ENCODE results near the gene NLGN1. TPM values are rescaled to one million over a fixed set of nuclear protein-coding genes. Genes with fewer than 3 reads are reported as not detected.

NLGN1 gene
- total and polyA plus RNA-seq, 9 of the 15 experiments (the other 6 are each of a cell fraction or from before 2014, with no cell fraction given) = under 0.01 to 0.01 TPM; not detected in 7

DNA sequence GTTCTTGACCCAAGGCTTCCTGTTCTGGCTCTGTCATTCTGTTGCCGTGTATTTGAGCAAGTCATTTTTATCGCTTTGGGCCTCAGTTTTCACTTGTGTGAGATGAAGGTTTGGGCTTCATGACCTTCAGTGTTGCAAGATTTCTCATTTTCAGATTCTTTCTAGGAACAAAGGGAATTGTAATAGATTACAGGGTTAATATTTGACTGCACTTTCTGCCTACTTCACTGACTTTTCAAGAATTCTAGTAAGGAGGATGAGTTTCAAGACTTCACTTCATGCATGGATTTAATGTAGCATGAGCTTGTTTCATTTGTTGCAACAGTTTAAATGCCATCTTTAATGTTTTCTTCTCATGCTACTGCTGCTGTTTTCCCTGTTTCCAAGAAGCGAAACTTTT lies 226.5 kb downstream of the NLGN1 start:
- intact Hi-C loops (cut with micrococcal nuclease) = no loop called here
- Histone ChIP-seq H3K4me1 (replicated peaks in 1 of 2; ENCODE audit: control insufficient read depth in 2 of 2, insufficient read depth in 2 of 2, low read length in 2 of 2) (no peaks in the 10 kb centered on the region), H3K4me3 (no peak overlapping the region), H3K36me3 (ENCODE audit: control insufficient read depth, insufficient read depth, low read length) (no peaks in the 10 kb centered on the region), H3K4me2 (ENCODE audit: insufficient read depth, low read length) (no peak overlapping the region), H4K20me1 (replicated peaks; ENCODE audit: control insufficient read depth, insufficient read depth, low read length) (no peaks in the 10 kb centered on the region), H3K9me1 (ENCODE audit: control insufficient read depth, insufficient read depth, low read length) (no peaks in the 10 kb centered on the region), H3K27me3 (ENCODE audit: control insufficient read depth in 2 of 2, insufficient read depth in 2 of 2, low read length in 2 of 2) (no peaks in the 10 kb centered on the region), H3K27ac (ENCODE audit: extremely low read depth, low read depth, low read length) (no peak overlapping the region), H3K9me3 (replicated peaks; ENCODE audit: control insufficient read depth, insufficient read depth, low read depth, low read length) (no peaks in the 10 kb centered on the region), H2AFZ (ENCODE audit: low read depth, low read length) (no peak overlapping the region), H3K79me2 (ENCODE audit: control insufficient read depth, insufficient read depth, low read length) (no peaks in the 10 kb centered on the region), H3K9ac (ENCODE audit: insufficient read depth in 1 of 2, low read depth in 2 of 2, low read length in 2 of 2) (no peak overlapping the region)
- in situ Hi-C loops (cut with MboI) = no loop called here
- ATAC-seq = no peak
- BruUV-seq (replicated peaks) = no TSS peak
- no peak for FAIRE-seq
- WGBS (ENCODE audit: insufficient coverage, low coverage, missing lambda C conversion rate) = 1% methylated on average over 3 of the region's 3 CpGs
- POLR2A ChIA-PET = no interaction called here
- TF ChIP-seq RBM39 (optimal IDR thresholded peaks at IDR 0.05; ENCODE audit: low read depth, low read length) (no peak), ZNF41 (CRISPR knock-in tag; conservative IDR thresholded peaks at IDR 0.05) (no peak), ZNF586 (CRISPR knock-in tag; conservative IDR thresholded peaks at IDR 0.05) (no peak), RFX7 (CRISPR knock-in tag; IDR thresholded peaks at IDR 0.05) (no peak), HDAC1 (IDR thresholded peaks at IDR 0.05) (no peak), HDAC6 (IDR thresholded peaks at IDR 0.05; ENCODE audit: low read depth, low read length) (no peak)
- no peak for DNase-seq (ENCODE audit: extremely low read depth in 1 of 4, low spot score in 3 of 4)
- CTCF ChIA-PET (ENCODE audit: low intra/inter-chr PET ratio) = no interaction called here

DNA sequence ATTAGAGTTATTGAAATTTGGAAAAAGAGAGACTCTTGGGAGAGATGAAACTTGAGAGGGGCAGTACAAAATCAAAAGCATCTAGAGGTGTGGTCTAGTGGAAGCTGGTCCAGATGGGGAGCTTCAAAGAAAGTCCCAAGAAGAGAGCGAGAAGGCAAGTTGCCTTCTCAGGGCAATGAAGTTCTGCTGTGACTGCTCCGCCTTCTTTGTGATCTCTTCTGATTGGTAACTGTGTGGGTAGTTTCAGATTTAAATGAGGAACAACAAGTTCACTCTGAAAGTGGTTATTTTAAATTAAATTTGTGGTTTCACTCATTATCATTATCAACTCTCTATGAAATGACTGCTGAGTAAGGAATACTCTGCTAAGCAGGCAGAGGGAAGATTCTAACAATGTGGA lies 233.3 kb downstream of the NLGN1 start:
- H3K9ac ChIP-seq (ENCODE audit: insufficient read depth in 1 of 2, low read depth in 2 of 2, low read length in 2 of 2) = no peak overlapping the region
- 0% methylated on average over 2 of the region's 2 CpGs for WGBS (ENCODE audit: insufficient coverage, low coverage, missing lambda C conversion rate)
- no peak overlapping the region for H3K4me2 ChIP-seq (ENCODE audit: insufficient read depth, low read length)
- CTCF ChIA-PET (ENCODE audit: low intra/inter-chr PET ratio) = no interaction called here
- no peaks in the 10 kb centered on the region for H3K9me1 ChIP-seq (ENCODE audit: control insufficient read depth, insufficient read depth, low read length)
- no peaks in the 10 kb centered on the region for H3K79me2 ChIP-seq (ENCODE audit: control insufficient read depth, insufficient read depth, low read length)
- H3K27me3 ChIP-seq (ENCODE audit: control insufficient read depth in 2 of 2, insufficient read depth in 2 of 2, low read length in 2 of 2) = no peaks in the 10 kb centered on the region
- H4K20me1 ChIP-seq (replicated peaks; ENCODE audit: control insufficient read depth, insufficient read depth, low read length) = no peaks in the 10 kb centered on the region
- no peak for ATAC-seq
- H3K9me3 ChIP-seq (replicated peaks; ENCODE audit: control insufficient read depth, insufficient read depth, low read depth, low read length) = no peaks in the 10 kb centered on the region
- H3K27ac ChIP-seq (ENCODE audit: extremely low read depth, low read depth, low read length) = no peak overlapping the region
- no peak for FAIRE-seq
- H3K4me1 ChIP-seq (replicated peaks in 1 of 2; ENCODE audit: control insufficient read depth in 2 of 2, insufficient read depth in 2 of 2, low read length in 2 of 2) = no peaks in the 10 kb centered on the region
- no peaks in the 10 kb centered on the region for H3K36me3 ChIP-seq (ENCODE audit: control insufficient read depth, insufficient read depth, low read length)
- no TSS peak for BruUV-seq (replicated peaks)
- intact Hi-C loops (cut with micrococcal nuclease) = no loop called here
- DNase-seq (ENCODE audit: extremely low read depth in 1 of 4, low spot score in 3 of 4) = no peak
- in situ Hi-C loops (cut with MboI) = no loop called here
- no peak overlapping the region for H2AFZ ChIP-seq (ENCODE audit: low read depth, low read length)
- H3K4me3 ChIP-seq = no peak overlapping the region
- POLR2A ChIA-PET = no interaction called here
- no peak for TF ChIP-seq SREBF2 (CRISPR knock-in tag; IDR thresholded peaks at IDR 0.05)
- TF ChIP-seq COPS2 (conservative IDR thresholded peaks at IDR 0.05) = no peak
- TF ChIP-seq, protein P1, sequence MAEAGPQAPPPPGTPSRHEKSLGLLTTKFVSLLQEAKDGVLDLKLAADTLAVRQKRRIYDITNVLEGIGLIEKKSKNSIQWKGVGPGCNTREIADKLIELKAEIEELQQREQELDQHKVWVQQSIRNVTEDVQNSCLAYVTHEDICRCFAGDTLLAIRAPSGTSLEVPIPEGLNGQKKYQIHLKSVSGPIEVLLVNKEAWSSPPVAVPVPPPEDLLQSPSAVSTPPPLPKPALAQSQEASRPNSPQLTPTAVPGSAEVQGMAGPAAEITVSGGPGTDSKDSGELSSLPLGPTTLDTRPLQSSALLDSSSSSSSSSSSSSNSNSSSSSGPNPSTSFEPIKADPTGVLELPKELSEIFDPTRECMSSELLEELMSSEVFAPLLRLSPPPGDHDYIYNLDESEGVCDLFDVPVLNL (CRISPR knock-in tag; IDR thresholded peaks at IDR 0.05; ENCODE audit: low read depth) = no peak
- TF ChIP-seq TCFL5 (CRISPR knock-in tag; conservative IDR thresholded peaks at IDR 0.05) = no peak
- no peak for TF ChIP-seq POLR2AphosphoS5 (IDR thresholded peaks at IDR 0.05; ENCODE audit: control insufficient read depth, insufficient read depth, low read depth, low read length)
- no peak for TF ChIP-seq HDAC3 (IDR thresholded peaks at IDR 0.05; ENCODE audit: borderline replicate concordance, partially characterized antibody)
